IPS DF 4.7 (cell line): Measurements from ENCODE around the gene ARL15.
"Not testable (repeated sequence)": the region's sequence is repeated elsewhere in the genome, so short reads cannot be mapped to it uniquely, and the experiment has no call there.

Source experiments
- DNase-seq: peaks from one replicate; pipeline ENCODE4 v3.0.0-alpha.2; 2013; ENCODE audit warnings: low spot score; ENCODE audit errors: extremely low read depth

ARL15 gene

DNA sequence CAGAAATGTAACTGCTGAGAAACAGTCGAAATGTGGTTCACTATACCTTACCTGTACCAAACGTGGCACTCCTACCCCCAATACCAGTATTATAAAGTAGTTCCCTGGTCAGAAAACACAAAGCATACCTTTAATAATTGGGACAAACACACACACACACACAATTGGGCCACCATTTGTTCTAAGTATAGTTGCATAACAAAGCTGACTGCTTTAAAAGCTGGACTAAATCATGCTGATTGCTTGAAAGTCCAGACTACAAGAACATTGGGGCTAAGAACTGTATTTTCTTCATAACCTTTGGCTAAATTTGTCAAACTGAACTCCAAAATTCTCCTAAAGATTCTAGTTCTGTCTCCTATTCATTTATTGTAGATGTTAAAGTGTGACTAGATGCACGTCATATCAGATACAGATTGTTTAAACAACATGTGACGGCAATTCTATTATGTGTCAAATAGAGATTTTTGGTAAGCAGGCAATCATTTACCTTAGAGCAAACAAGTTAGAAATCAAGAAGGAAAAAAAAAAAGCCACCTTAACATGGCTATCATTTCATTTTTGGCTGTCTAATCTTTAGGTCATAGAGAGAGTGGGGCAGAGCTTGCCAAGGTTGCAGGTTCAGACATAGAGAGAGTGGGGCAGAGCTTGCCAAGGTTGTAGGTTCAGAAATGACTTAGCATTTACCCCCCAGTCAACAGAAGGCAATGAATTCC is 265.1 kb downstream of the ARL15 start:
- DNase-seq = no peak

DNA sequence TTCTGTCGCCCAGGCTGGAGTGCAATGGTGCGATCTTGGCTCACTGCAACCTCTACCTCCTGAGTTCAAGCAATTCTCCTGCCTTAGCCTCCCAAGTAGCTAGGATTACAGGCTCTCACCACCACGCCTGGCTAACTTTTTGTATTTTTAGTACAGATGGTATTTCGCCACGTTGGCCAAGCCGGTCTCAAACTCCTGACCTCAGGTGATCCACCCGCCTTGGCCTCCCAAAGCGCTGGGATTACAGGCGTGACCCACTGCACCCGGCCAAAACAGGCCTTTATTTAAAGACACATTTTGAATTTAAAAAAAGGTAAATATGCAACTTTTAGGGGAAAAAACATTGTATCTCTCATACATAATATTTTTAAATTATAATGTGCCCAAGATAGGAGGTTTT is 266.1 kb downstream of the ARL15 start:
- DNase-seq = not testable (repeated sequence)

DNA sequence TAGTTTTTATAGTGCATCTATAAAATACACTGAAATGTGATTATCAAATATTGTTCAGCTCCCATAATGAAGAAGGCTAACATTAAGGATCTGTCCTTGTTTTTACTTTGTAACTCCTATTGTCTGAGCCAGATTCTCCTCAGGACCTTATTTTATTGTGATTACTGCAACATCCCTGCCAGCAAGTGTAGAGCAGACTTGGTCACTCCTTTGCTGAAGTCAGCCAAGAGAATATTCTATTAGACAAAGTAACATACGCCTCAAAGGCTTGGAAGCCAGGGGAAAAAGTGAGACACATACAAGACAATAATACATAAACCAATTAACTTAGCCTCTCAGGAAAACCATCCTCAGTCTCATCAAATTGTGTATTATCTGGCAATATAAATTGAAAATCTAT is 269.6 kb downstream of the ARL15 start:
- no peak for DNase-seq

DNA sequence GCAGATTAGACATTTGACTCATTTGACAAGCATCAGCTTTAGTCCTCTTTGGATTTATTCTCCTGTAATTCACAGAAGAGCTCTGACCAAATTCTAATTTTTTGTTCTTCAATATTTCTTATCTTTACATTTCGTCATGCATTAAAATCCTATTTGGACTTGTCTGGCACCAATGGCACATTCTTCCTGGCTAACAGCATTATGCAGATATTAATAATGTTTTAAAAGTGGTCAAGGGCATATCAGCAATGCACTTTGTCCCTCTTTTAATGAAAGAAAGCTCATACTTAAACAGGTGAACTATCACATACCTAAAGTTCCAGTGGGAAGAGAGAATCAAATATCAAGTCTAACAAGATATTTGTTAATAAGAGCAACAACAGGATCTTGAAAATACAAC is 270.4 kb downstream of the ARL15 start:
- no peak for DNase-seq

DNA sequence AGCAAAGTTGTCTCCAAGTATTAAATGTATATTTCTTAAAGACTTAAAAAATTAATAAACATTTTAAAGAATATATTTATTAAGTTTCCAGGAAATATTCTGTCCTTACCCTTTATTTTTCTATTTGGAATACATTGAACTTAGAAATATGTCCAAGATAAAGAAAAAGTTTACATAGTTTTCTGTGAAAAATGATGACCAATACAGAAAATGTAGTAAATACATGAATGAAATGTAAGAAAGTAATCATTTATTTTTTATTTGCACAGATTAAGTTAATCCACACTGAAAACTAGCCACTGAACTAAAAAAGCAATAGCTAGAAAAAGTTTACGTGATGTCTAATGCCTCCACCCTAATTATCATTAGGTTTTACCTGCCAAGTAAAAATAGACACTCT is 273.2 kb downstream of the ARL15 start:
- no peak for DNase-seq

DNA sequence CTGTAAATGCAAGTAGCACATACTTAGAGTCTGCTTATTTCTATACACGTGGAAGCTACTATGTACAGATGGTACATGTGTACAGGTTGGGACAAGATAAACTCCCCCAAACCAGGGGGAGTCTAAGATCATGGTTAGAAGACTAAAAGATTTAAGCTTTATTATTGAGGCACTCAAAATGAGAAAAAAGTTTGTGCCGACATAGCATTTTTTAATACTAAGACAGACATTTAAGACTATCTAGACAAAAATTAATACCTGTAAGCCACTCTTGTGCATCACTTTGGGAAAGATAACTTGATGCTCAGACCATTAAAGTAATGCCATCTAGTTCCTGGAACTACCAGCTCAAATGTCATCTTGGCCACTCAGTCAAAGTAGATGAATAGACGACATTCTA is 279.4 kb downstream of the ARL15 start:
- no peak for DNase-seq

DNA sequence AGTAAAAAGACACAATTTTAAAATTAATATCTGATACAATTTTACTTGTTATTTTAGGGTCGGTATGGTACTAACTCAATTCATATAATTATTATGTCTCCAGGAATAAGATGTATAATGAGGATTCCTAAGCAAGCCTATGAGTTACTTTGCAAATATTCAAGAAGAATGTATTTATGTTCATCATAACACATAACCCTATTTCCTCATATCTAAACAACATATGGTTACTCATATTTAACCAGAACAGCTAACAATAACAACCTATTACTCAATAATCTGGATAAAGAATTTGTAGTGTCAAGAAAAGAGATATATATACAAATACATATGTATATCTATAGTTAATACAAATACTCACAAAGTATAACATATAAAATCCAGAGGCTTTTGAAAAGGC is 285.9 kb downstream of the ARL15 start:
- no peak for DNase-seq

DNA sequence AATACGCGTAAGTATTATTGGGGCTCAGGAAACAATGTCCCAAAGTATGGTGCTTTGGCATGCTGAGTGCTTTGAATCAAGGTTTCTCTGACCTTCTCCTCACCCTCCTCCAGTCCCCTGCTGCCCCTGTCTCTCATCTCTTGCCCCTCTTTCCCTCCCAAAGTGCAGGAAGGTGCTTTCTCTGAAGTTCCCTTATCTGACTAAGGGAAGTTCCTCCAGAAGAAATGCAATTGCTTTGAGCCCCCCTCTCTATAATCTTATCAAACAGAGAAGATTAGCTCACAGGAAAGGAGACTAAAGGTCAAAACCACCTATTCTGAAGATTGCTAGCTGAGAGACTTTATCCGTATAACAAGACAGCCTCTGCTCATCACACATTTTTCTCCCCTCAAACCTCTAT is 288.1 kb downstream of the ARL15 start:
- DNase-seq = no peak

DNA sequence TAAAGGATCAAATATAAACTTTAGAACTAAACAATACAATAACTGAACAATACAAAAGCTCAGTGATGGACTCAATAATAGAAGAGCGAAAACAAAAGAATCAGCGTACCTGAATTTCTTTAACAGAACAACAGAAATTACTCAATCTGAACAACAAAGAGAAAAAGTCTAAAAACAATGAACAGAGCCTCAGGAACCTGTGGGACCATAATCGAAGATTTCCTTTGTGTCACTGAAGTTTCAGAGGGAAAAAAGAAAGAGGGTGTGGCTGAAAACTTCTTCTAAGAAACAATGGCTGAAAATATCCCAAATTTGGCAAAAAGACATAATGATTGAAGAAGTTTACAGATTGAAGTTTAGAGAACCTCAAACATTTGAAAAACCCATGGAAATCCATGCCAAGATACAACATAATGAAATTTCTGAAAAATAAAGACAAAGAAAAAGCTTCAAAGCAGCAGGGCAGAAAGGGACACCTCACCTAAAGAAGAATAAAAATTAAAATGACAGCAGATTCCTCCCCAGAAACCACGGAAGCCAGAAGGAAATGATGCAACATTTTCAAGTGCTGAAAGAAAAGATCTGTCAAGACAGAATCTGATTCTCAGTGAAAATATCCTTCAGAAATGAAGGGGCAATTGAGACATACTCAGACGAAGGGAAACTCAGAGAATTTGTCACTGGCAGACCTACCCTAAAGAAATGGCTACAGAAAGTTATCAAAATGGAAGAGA is 288.8 kb downstream of the ARL15 start:
- no peak for DNase-seq

DNA sequence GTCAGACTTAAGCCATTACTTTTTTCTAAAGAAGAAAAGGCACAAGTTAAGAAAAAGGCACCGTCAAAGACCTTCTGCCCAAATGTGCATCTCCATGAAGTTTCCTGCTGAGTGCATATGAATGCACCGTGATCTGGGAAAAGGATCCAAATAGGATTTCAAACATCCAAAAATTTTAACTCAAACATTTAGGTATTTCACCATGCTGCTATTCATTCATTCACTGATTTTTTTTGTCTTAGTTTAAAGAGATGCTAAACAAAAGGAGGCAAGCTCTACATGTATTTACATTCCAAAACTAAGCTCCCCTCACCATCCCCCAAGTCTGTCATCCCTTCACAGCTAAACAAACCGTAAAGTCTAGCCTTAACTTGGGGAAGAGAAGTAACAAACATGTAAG is 291.9 kb downstream of the ARL15 start:
- peak; percentile 94 for DNase-seq

DNA sequence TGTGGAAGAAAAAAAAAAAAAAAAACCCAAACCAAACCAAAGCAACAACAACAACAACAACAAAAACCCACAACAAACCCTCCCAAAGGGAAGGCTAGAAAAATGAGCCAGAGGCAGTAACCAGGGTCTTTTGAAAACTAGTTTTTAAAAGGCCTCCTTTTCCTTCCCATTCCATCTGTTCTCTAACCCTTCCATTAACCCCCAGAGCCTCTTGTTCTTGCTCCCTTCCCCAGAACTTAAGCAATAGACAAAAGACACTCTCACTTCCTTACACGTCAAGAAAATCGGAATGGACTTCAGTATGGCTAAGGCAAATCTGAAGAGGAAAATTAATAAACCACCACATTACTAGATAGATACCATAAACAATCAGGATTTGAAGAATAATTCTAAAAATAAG is 292.8 kb downstream of the ARL15 start:
- no peak for DNase-seq

DNA sequence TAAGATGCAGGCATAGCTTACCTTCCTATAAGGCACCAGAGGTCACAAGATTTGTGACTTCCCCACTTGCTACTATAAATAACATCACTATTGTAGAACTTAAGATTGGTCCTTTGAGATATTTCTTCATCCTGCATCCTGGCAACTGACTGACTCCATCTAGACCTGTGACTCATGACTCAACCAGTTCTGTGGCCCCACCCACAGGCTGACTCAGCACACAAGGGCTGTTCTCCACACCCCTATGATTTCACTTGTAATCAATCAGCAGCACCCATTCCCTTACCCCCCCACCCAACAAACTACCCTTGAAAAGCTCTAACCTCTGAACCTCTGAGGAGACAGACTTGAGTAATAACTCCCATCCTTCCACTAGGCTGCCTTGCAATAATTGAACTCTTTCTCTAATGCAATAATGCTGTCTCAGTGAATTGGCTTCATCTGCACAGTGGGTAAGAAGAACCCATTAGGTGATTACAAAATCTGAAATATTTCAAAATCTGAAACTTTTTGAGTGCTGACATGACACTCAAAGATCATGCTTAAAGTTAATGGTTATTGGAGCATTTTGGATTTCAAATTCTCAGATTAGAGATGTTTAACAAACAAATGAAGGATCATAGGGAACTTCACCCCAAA is 296.7 kb downstream of the ARL15 start:
- no peak for DNase-seq

DNA sequence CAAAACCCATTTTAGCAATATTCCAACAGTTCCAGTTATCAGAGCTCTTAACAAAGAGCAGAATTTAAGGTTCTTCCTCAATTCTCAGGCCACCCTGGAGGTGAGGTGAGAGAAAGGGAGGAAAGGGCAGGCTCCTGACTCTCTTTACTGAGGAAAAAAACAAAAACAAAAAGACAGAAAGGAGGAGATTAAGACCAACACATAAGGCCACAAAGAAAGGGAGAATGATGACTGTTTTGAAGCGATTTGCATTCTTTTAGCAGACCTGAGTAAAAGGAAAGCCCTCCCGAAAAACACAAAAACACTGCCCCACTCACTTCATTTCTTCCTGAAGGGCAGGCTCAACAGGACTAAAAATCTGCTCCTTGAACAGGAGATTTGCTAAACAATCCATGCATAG is 300.5 kb downstream of the ARL15 start:
- DNase-seq = no peak

DNA sequence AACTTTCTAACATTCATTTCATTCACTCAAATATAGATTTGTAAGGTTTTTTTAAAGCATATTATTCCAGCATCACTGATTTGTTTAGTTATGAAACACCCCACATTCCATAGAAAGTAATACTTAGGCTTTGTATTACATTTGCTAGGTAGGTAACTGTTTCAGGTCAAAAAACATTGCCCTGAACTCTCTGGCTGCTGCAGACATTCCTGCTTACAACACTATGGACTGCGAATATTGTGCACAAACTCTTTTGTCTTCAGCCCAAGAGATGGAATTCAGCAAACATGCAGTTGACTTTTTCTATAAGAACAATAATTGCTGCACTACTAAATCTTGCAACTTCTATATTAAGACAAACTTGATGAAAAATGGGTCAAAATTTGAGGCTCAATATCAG is 301.0 kb downstream of the ARL15 start:
- no peak for DNase-seq

DNA sequence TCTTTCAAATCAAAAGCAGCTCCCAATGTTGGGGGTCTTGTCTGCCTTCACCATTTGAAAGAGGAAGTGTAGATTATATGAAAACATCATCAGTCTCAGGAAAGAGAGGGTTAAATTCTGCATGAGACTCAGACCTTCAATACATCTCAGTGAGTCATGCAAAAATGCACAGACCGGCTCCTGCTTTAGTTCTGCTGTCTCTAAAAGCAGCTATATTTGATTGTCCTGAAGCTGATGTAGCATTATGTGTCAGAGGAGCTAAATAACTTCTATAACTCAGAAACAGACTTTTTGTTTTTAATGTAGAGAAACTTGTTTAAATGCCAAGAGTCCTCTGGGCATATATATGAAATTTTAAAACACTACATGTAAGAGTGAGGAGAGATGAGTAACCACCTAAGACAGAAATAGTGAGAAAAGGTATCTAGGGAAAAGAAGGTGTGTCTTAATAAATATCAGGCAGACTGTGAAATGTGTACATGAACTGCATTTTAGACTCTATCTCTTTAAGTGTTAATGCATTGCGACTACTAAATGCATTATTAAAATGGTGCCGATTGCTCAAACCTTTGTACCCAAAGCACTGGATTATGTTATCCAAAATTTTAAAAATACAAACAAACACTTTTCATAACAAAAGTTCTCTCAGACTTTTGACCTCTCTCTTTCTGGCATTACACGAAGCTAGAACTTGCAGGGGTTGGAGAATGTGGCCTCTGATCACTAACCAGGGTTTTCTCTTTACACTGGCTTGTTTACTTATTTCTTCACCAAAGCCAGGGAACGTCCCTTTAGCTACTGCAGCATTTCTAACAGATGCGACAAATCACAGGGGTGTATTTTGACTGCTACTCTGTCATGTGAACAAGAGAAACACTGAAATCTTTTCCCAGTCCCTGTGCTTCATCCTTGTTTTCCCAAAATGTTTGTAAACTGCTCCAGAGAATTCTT is 302.3 kb downstream of the ARL15 start:
- DNase-seq = no peak

DNA sequence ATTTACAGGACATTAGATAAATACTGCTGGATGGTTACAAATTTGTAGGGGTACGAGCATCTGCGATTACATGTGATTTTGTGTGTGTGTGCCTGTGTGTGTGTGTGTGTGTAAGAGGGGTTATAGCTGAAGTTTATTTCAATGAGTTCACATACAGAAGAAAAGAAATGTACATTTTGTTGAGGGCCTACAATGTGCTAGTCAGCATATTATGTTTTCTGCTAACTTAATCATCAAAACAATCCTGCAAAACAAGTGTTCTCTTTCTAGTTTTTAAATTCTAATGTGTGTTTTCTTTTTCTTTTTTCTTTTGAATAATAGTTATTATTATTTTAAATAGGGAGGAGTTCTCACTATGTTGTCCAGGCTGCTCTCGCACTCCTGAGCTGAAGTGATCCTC is 305.7 kb downstream of the ARL15 start:
- no peak for DNase-seq

DNA sequence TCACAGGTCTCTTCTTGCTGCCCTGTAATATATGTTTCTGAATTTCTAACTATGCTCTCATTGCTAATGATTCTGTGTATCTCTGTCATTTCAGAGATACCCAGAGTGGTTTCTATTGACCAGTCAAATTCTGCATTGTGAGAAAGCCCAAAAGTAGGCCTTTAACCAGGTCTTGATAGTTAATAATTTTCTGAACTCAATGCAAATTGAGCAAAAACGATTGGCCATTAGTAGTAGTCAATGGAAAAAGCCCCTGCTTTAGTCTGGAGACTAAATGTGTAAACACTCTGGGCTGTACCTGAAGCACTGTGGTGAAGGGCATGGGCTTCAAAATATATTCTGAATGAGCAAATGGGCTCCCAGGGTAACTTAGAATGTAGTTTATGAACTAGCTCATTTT is 307.6 kb downstream of the ARL15 start:
- no peak for DNase-seq

DNA sequence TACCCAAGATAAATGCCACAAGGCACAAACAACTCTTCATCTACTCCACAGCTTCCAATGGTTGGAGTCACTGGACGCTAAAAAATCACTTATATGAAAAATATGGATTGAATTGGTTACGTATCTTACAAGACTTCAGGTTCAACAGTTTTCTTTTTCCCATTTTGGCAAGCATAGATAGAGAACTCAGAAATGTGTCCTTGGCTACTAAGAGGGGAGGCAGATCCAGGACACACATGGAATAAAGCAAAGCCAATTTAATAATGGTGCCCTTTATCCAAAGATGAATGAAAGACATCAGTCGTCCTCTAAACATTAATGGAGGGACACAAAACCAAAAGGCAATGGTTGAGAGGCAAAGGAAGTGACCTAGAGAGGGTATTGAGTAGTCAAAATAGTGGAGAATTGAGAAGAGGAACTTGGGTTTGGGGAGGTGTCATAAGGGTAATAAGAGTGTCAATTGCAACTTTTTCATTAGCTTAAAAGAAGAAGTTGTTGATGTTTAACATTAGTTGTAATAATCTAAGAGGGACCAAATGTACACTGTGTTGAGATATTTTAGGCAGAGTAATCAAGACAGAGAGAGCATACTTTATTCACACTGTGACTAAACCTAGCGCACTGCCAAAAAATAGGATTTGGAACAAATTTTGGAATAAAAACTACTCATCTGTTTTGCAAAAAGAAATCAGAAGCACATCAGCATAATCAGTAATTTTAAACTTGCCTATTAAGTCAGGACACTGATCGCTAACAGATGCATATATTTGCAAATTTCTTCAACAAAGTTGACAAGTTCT is 308.2 kb downstream of the ARL15 start:
- DNase-seq = no peak

DNA sequence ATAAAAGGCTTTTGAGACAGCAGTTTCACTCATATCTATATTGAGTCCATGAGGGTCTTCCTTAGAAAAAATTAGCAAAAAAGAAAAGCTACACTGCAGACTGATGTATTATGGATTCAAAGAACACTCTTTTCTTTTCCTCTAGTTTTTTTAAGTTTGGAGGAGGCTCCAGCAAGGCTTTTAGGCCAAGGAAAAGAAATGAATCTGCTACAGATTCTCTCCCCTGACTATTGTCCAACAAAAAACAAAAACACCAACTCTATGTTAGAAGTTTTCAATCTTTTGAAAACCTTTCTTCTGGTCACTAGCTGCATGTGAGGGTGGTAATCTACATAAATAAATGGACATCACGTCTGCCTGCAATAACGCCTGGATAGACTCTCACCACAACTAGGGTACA is 310.4 kb downstream of the ARL15 start:
- DNase-seq = no peak

DNA sequence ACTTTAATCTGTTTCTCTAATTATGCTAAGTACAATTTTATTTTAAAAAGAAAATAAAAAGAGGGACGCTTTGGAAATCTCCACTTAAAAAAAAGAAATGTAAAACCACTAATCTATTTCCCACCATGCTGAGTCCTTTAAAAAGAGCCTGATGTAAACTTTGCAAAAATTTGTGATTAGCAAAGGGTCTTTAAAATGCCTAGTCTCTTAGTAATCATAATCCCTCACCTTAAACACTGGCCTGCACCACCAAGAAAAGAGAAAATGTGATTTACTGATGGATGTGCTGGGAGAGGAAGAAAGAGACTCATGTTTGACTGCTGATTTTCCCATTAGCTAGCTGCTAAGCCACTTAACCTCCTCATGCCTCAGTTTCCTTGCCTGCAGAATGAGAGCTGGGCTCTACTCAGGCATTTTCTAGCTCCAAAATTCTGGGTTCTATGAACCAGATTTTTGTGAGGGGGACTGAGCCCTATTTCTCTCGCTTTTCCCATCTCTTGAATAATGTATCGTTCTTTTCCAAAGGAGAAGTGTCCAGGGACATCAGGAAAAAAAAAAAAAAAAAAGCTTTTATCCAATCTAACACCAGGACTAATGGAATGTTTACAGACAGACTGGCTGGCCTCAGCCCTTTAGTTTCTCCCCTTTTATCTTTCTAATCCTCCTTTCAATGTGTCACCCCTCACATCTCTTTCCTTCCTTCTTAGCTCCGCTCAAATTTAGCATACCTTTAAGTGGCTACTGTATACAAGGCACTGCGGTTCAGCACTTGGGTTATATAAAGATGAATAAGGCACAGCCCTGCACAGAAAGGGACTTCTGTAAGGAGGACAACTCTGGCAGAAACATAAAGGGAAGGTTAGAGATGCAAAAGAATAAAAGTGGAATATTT is 312.4 kb downstream of the ARL15 start:
- DNase-seq = no peak
